Measurements from ENCODE around the gene SMAD3.

SMAD3 gene

GRCh38 chr15:67186688-67187087, 121.3 kb downstream of the SMAD3 start:
- DNase-seq: no peak

GRCh38 chr15:67187351-67187854, 122.0 kb downstream of the SMAD3 start:
- DNase-seq: no peak

DNA sequence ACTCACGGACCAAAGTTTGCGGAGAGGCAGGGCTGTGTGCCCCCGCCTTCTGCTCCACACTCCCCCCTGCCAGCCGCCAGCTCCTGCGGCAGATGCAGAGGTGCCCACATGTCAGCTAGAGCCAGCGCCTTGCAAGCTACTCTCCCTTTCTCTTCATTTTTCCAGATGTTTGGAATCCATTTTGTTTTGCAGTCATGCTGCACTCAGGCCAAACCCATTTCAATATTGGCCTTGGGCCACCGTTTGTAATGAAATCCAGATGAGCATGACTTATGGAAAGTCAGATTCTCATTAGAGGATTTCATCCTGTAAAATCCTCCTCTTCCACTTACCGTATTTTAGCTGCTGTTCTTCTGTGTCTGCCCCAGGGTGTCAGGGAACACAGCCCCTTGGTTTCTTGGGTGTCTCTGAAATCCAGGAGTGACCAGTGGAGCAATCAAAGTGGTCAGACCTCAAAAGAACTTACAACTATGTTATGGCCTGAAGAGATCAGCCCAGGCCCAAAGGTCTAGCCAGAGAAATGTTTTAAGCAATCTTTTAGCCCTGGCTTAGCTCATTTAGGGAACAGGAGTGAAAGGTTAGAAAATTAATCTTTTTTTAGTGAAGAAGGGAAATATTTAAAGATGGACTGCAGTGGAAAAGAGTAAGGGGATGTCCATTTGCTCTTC, 123.3 kb downstream of the SMAD3 start:
- DNase-seq: no peak

DNA sequence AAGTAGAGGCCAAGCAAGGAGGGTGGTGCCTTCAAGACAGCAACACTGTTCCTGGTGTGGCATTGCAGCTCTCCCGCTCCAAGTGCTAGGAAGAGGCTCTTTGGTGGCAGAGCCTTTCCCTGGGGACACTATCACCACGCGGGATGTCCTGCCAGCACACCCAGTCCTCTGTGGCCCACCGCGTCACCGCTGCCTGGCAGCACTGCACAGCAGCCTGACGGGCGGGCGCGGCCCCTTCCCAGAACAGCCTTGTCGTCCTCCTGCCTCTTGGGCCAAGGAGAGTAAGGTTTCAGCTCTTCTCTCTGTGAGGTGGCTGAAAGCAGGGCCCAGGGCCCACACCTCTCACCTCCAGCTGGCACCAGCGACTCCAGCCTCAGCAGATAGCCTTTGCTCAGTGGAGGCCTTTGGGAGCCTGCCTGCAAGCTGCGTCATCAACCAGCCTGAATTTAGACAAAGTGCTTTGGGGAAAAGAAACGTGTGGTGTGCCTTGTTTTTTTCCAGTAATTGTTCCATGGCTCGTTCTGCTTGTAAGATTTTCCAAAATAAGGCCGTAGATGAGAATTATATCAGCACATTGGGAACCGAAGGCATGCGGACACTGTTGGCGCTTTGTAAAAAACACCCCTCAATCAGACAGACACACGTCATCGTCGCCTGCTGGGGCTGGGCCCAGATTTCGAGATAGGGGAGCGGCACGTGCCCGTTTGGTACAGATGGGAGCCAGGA, 124.1 kb downstream of the SMAD3 start:
- no peak for DNase-seq

DNA sequence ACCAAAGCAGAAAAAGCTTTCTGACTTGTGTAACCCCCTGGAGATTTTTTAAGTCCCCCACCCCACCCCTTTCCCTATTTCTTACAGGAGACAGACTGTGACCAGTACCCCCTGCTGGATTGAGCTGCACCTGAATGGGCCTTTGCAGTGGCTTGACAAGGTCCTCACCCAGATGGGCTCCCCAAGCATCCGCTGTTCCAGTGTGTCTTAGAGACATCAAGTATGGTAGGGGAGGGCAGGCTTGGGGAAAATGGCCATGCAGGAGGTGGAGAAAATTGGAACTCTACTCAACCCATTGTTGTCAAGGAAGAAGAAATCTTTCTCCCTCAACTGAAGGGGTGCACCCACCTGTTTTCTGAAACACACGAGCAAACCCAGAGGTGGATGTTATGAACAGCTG, 124.9 kb downstream of the SMAD3 start:
- DNase-seq: no peak

DNA sequence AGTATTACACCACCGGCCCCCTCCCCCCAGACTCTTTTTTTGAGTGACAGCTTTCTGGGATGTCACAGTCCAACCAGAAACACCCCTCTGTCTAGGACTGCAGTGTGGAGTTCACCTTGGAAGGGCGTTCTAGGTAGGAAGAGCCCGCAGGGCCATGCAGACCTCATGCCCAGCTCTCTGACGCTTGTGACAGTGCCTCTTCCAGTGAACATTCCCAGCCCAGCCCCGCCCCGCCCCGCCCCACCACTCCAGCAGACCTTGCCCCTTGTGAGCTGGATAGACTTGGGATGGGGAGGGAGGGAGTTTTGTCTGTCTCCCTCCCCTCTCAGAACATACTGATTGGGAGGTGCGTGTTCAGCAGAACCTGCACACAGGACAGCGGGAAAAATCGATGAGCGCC, 125.4 kb downstream of the SMAD3 start:
- DNase-seq: no peak

- DNase-seq: no peak
Measured at GRCh38 chr15:67192185-67192820, 126.9 kb downstream of the SMAD3 start.

DNA sequence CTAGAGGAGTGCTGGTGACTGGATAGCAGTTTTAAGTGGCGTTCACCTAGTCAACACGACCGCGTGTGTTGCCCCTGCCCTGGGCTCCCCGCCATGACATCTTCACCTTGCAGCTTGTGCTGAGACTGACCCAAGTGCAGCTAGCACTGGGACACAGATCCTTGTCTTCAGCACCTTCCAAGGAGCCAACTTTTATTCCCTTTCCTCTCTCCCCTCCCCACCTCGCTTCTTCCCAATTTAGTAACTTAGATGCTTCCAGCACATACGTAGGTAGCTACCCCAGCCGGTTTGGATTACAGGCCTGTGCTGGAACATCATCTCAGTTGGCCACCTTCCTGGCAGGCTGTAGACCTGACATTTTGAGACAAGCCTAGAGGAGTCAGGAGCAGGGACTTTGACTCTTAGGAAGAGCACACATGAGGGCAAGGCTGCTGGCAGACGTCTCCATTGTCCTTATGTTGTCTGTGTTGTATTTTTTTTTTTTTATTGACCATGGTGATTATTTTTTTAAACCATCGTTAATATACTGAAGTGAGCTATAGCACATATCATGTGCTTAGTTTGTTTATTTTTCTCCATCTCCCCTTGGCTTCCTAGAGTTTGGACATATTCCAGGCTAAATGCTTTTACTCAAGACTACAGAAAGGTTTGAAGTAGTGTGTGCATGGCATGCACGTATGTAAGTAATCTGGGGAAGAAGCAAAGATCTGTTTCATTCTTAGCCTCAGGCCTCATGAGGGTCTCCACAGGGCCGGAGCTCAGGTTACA, 128.0 kb downstream of the SMAD3 start:
- DNase-seq: no peak

DNA sequence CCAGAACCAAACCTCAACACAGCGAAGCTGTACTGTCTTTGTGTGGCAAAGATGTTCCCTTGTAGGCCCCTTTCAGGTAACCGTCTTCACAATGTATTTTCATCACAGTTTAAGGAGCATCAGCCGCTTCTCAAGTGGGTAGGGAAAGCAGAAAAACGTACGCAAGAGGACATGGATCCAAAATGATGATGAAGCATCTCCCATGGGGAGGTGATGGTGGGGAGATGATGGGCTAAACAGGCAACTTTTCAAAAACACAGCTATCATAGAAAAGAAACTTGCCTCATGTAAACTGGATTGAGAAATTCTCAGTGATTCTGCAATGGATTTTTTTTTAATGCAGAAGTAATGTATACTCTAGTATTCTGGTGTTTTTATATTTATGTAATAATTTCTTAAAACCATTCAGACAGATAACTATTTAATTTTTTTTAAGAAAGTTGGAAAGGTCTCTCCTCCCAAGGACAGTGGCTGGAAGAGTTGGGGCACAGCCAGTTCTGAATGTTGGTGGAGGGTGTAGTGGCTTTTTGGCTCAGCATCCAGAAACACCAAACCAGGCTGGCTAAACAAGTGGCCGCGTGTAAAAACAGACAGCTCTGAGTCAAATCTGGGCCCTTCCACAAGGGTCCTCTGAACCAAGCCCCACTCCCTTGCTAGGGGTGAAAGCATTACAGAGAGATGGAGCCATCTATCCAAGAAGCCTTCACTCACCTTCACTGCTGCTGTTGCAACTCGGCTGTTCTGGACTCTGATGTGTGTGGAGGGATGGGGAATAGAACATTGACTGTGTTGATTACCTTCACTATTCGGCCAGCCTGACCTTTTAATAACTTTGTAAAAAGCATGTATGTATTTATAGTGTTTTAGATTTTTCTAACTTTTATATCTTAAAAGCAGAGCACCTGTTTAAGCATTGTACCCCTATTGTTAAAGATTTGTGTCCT, 129.0 kb downstream of the SMAD3 start:
- no peak for DNase-seq

DNA sequence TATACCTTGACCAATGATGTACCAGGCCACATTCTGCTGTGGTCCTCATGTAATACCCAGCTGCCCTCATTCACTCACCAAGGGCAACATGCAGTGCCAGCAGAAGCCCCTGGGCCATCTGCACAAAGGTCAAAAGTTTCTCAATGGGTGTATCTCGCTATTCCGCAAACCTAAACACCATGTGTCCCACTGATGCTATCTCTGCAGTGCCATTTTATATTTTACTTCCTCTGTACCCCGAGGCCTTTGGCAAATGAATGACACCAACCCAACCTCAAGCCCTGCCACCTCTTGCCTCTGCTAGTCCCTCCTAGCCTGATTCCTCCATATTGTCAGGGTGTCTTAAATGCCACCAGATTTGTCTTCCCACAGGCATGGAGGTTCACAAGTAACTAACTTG, 129.9 kb downstream of the SMAD3 start:
- no peak for DNase-seq

- no peak for DNase-seq
Measured at GRCh38 chr15:67196222-67196621, 130.8 kb downstream of the SMAD3 start.

- DNase-seq: no peak
Measured at GRCh38 chr15:67196672-67197363, 131.4 kb downstream of the SMAD3 start.

DNA sequence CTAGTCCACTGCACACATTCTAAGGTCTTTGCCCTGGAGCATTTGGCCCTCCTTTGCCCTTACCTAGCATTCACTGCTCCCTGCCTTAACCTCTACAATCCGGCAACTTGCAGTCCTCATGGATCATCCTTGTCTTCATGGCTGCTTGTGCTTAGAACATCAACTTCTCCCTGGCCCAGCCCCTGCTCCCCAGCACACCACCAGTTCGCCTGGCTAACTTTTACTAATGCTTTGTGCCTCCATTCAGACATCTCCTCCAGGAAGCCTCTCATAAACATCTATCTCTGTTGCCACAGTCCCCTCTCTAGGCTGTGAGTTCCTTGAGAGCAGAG, 131.9 kb downstream of the SMAD3 start:
- DNase-seq: no peak

DNA sequence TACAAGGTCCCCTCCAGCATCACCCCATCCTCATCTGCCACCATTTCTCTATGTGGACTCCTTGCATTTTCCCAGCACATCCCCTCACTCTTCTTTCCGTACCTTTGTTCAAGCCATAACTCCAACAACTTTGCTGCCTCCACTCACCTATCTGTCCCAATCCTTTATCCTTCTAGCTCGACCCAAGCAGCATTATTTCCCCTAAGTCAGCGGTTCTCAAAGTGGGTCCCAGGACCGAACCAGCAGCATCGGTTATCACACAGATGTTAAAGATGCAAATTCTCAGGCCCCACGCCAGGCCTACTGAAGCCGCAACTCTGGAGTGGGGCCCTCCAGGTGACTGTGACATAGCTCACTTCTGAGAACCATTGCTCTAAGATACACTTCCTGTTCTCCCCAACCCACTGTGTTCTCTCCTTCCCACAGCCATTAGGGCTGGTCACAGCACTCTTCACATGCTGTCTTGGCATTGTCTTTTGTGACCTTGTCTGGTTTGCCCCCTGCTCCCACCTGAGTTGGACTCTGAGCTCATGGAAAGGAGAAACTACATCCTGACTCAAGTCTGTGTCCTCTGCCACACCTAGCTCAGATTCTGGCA, 132.9 kb downstream of the SMAD3 start:
- no peak for DNase-seq

GRCh38 chr15:67199391-67199790, 134.0 kb downstream of the SMAD3 start:
- DNase-seq: no peak

DNA sequence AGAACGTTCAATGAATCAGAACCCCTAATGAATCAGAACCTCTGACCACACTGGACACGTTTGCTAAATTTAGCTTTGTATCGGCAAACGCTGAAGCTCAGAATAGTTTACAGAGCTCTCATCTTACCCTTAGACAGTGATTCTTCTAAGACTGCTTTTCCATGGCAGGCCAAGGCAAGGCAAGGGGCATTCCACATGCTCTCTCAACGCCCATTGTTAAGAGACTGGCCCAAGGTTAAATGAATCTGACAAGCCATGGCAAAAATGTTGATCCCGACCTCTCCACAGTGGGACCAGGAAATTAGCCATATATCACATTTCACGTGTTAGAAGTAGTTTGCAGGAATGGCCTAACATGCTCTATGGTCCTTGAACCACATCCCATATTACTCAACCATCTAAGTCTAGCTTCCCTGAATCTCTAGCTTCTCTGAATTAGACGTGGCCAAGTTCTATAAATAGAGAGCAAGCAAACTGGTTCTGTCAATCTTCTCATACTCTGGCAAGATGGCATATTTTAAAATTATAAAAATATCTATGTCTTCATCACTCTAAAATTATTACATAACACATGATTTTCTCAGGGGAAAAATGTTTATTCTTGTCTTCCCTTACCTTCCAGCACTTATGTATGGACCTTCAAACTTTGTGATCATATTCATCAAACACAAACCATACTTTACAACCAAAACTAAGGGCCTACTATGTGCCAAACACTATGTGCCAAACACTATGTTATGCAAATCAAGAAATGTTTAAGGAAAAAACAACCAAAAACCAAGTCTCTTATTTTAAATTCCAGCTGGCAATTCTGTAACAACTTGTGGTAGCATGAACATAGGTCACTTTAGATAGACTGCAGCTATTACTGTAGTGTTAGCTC, 134.7 kb downstream of the SMAD3 start:
- DNase-seq: no peak

DNA sequence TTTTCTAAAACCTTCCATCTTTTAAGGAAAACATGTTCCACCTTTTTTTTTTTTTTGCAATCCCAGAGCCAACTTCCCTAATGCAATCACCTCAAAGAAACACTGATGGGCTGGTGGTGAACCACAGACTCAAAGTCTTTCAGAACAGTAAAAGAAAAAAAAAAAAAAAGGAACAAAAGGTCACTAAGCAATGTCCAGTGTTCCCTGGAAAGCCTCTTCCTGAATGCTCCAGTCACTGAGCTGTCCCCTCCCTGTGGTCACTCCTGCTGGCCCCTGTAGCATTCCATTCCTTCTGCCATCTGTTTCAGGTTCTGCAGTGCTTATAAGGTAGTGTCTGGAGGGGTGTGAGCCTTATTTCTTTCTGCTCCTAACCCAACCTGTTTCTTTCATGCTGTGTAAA, 135.7 kb downstream of the SMAD3 start:
- no peak for DNase-seq

- no peak for DNase-seq
Measured at GRCh38 chr15:67202091-67202490, 136.7 kb downstream of the SMAD3 start.

DNA sequence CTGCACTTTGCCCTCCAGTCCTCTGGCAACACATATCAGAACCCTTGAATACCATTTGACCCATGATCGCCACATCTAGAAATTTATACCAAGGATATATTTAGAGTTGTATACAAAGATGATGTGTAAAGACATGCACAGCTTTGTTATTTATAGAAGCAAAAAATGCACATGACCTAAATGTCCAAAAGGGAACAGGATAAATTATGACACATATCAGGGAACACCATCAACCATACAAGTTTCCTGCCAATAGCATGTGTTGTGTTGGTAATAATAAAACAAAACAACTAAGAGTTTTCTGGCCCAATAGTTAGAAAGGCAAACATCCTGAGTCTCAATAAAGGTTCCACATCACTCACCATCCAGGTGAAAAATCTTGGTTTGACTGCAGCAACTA, 137.6 kb downstream of the SMAD3 start:
- DNase-seq: no peak

DNA sequence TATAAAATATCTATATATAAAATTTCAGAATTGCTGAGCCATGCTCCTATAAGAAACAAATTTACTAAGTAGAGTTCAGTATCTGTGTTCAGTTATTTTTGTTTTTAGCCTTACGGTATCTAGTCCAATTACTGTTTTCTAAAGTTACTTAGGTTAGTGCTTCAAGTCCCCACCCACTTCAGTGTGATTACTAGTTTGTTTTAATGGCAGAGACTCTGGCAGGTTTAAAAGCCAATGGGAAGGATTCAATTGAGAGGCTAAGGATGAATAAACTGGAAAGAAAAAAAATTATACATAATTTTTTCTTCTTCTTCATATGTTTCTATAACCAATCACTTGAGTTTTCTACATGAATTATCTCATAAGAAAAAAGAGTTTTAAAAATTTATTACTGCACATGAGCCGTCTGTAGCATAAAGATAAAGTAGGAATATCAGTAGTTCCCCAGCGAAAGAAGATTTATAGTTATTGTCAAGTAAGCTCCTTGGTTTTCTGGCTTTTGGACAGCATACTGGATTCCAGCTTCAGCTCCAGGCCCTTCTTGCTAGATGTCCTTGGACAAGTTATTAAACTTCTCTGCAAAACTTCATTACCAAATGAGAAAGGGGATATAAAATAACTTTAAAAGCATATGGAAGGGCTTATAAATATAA, 142.3 kb downstream of the SMAD3 start:
- no peak for DNase-seq
